ENCODE measurements around the gene LRTM2. TPM values are rescaled to one million over a fixed set of nuclear protein-coding genes. Genes with fewer than 3 reads are reported as not detected.

The LRTM2 gene
- total RNA-seq, 2 experiments from 2014 or later = not detected

DNA sequence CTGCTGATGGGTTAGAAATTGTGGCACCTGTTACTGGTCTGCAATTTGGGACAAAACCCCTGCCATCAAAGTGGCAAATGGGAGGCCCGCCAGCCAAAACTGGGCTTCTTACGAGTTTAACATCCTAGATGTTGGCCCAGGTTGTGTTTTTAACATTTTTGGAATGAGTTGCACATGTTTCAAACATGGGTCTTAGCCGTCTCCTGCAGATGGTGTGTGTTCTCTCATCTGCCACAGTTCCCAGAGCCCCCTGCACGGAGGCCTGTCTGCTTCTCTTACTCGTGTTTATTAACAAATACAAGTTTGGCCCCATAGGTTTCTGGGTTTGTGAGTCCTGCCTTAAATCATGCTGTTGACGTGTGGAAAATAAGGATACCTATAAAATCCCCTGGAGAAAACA lies 51.6 kb downstream of the LRTM2 start:
- intact Hi-C loops (cut with micrococcal nuclease; ENCODE audit: unreplicated experiment) = no loop called here
- H3K79me2 ChIP-seq (ENCODE audit: insufficient read depth, low read depth, low read length) = no peaks in the 10 kb centered on the region
- no peaks in the 10 kb centered on the region for H3K36me3 ChIP-seq (ENCODE audit: insufficient read depth, low read length)
- TF ChIP-seq EZH2phosphoT487 (IDR thresholded peaks at IDR 0.05; ENCODE audit: borderline replicate concordance, low read depth, low read length) = no peak
- TF ChIP-seq, protein P1, sequence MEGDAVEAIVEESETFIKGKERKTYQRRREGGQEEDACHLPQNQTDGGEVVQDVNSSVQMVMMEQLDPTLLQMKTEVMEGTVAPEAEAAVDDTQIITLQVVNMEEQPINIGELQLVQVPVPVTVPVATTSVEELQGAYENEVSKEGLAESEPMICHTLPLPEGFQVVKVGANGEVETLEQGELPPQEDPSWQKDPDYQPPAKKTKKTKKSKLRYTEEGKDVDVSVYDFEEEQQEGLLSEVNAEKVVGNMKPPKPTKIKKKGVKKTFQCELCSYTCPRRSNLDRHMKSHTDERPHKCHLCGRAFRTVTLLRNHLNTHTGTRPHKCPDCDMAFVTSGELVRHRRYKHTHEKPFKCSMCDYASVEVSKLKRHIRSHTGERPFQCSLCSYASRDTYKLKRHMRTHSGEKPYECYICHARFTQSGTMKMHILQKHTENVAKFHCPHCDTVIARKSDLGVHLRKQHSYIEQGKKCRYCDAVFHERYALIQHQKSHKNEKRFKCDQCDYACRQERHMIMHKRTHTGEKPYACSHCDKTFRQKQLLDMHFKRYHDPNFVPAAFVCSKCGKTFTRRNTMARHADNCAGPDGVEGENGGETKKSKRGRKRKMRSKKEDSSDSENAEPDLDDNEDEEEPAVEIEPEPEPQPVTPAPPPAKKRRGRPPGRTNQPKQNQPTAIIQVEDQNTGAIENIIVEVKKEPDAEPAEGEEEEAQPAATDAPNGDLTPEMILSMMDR (conservative IDR thresholded peaks at IDR 0.05; ENCODE audit: low read length) = no peak
- no peak overlapping the region for H3K4me2 ChIP-seq (ENCODE audit: low read length)
- no peak overlapping the region for H3K4me3 ChIP-seq (ENCODE audit: low read depth, low read length, poor library complexity, severe bottlenecking)
- ChIA-PET POLR2A (no interaction called here), CTCF (ENCODE audit: unreplicated experiment) (no interaction called here)
- no peak overlapping the region for H2AFZ ChIP-seq (ENCODE audit: low read length)
- H3K27ac ChIP-seq (ENCODE audit: low read depth, low read length, poor library complexity, severe bottlenecking) = no peak overlapping the region
- no peaks in the 10 kb centered on the region for H4K20me1 ChIP-seq (ENCODE audit: insufficient read depth, low read length)
- no TSS peak for BruUV-seq (replicated peaks)
- no peaks in the 10 kb centered on the region for H3K4me1 ChIP-seq (ENCODE audit: insufficient read depth, low read length, poor library complexity, severe bottlenecking)
- no peaks in the 10 kb centered on the region for H3K9me2 ChIP-seq (ENCODE audit: insufficient read depth, low read length)
- no peaks in the 10 kb centered on the region for H3K9me3 ChIP-seq (ENCODE audit: low read length)
- no peak for DNase-seq (ENCODE audit: low spot score)

DNA sequence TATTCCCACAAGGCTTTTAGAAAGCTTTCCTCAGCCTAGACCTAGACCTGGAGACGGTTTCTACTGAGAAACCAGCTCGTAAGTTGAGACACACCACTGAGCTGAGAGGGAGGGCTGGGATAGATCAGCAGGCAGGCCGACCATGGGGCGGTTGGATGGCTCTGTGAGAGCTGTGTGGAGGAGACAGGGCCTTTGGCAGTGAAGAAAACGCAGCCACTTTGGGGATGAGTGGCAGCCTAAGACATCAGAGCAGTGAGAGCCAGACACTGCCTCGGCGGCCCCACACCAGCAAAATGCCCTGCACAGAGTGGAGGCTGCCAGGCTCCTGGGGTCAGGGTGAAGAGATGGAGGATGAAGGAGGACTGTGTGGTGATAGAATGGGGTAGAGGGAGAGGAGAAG lies 52.1 kb downstream of the LRTM2 start:
- no peaks in the 10 kb centered on the region for H3K79me2 ChIP-seq (ENCODE audit: insufficient read depth, low read depth, low read length)
- H3K4me2 ChIP-seq (ENCODE audit: low read length) = no peak overlapping the region
- H3K9me3 ChIP-seq (ENCODE audit: low read length) = no peaks in the 10 kb centered on the region
- no peaks in the 10 kb centered on the region for H4K20me1 ChIP-seq (ENCODE audit: insufficient read depth, low read length)
- TF ChIP-seq, protein P1 (conservative IDR thresholded peaks at IDR 0.05; ENCODE audit: low read length) = no peak
- no peak for TF ChIP-seq EZH2phosphoT487 (IDR thresholded peaks at IDR 0.05; ENCODE audit: borderline replicate concordance, low read depth, low read length)
- BruUV-seq (replicated peaks) = no TSS peak
- POLR2A ChIA-PET = no interaction called here
- H3K4me3 ChIP-seq (ENCODE audit: low read depth, low read length, poor library complexity, severe bottlenecking) = no peak overlapping the region
- intact Hi-C loops (cut with micrococcal nuclease; ENCODE audit: unreplicated experiment) = no loop called here
- CTCF ChIA-PET (ENCODE audit: unreplicated experiment) = no interaction called here
- no peaks in the 10 kb centered on the region for H3K36me3 ChIP-seq (ENCODE audit: insufficient read depth, low read length)
- no peak overlapping the region for H2AFZ ChIP-seq (ENCODE audit: low read length)
- H3K4me1 ChIP-seq (ENCODE audit: insufficient read depth, low read length, poor library complexity, severe bottlenecking) = no peaks in the 10 kb centered on the region
- no peaks in the 10 kb centered on the region for H3K9me2 ChIP-seq (ENCODE audit: insufficient read depth, low read length)
- no peak for DNase-seq (ENCODE audit: low spot score)
- no peak overlapping the region for H3K27ac ChIP-seq (ENCODE audit: low read depth, low read length, poor library complexity, severe bottlenecking)

DNA sequence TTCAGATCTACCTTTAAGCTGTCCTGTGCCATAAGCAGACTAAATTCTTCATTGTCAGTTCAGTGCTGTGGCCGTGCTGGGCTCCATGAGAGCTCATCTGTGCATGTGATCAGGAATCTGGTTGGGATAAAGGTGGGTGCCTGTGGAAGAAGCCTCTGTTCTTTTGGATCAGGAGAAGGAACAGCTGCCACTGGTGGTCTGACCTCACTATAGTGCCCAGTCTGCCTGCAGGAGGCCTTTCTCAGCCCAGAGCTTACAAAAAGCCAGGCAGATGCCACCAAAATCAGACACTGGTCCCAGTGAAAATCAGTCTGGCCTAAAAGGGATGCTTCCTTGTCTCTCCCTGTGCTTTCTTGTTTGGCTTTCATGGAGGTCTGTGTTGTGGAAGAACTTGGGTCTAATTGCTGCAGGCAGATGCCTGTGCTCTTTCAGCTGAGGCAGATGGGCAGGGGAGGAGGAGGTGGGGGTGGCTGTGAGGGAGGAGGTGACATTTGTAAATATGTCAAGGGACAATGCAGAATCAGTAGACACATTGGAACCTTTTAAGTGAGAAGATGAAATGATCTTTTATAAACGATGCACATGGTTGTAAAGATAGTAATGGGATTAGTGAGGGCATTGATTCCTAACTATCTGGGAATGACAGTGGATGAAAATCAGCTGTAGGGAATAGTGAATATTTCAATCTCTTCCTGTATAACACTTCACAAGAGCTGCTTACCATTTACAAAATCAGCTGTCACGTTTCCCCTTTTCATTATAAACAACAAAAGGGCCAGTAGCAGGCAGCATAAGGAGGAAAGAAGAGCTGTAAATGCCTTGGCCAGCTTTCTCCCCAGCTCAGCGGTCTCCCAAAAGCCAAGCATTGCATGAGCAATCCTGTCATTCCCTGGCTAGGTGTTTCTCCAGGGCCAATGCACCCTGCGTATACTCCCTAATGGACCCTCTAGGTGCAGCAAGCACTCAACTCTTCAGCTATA lies 53.5 kb downstream of the LRTM2 start:
- no peaks in the 10 kb centered on the region for H3K79me2 ChIP-seq (ENCODE audit: insufficient read depth, low read depth, low read length)
- no peaks in the 10 kb centered on the region for H3K9me2 ChIP-seq (ENCODE audit: insufficient read depth, low read length)
- TF ChIP-seq EZH2phosphoT487 (IDR thresholded peaks at IDR 0.05; ENCODE audit: borderline replicate concordance, low read depth, low read length) = no peak
- TF ChIP-seq, protein P1 (conservative IDR thresholded peaks at IDR 0.05; ENCODE audit: low read length) = no peak
- no TSS peak for BruUV-seq (replicated peaks)
- no peak for DNase-seq (ENCODE audit: low spot score)
- H4K20me1 ChIP-seq (ENCODE audit: insufficient read depth, low read length) = no peaks in the 10 kb centered on the region
- no peaks in the 10 kb centered on the region for H3K4me1 ChIP-seq (ENCODE audit: insufficient read depth, low read length, poor library complexity, severe bottlenecking)
- H3K4me3 ChIP-seq (ENCODE audit: low read depth, low read length, poor library complexity, severe bottlenecking) = no peak overlapping the region
- no peak overlapping the region for H3K4me2 ChIP-seq (ENCODE audit: low read length)
- H2AFZ ChIP-seq (ENCODE audit: low read length) = no peak overlapping the region
- no peak overlapping the region for H3K27ac ChIP-seq (ENCODE audit: low read depth, low read length, poor library complexity, severe bottlenecking)
- H3K9me3 ChIP-seq (ENCODE audit: low read length) = no peaks in the 10 kb centered on the region
- H3K36me3 ChIP-seq (ENCODE audit: insufficient read depth, low read length) = no peaks in the 10 kb centered on the region
- CTCF ChIA-PET (ENCODE audit: unreplicated experiment) = no interaction called here
- POLR2A ChIA-PET = interaction anchor here (0.9 kb wide), 1 partner anchor 13 kb away, joined by 3 read pairs; no protein-coding TSS in a partner anchor
- intact Hi-C loops (cut with micrococcal nuclease; ENCODE audit: unreplicated experiment) = no loop called here
